ENCODE results near the gene PDE4D.
"Not testable (repeated sequence)": the region's sequence is repeated elsewhere in the genome, so short reads cannot be mapped to it uniquely, and the experiment has no call there.

DNA sequence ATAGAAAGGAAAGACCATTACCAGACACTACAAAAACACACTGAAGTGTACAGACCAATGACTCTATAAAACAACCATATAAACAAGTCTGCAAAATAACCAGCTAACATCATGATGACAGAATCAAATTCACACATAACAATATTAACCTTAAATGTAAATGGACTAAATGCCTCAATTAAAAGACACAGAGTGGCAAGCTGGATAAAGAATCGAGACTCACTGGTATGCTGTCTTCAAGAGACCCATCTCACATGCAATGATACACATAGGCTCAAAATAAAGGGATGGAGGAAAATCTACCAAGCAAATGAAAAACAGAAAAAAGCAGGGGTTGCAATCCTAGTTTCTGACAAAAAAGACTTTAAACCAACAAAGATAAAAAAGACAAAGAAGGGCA is 519.5 kb downstream of the PDE4D start:
- not testable (repeated sequence) for TF ChIP-seq SP1 (IDR thresholded peaks at IDR 0.05); FOXM1 (IDR thresholded peaks at IDR 0.05; ENCODE audit: borderline replicate concordance); LEF1 (IDR thresholded peaks at IDR 0.05; ENCODE audit: borderline replicate concordance); CTBP1 (IDR thresholded peaks at IDR 0.05; ENCODE audit: borderline replicate concordance); TARDBP (IDR thresholded peaks at IDR 0.05); FOXK2 (IDR thresholded peaks at IDR 0.05)

Data from HEK293T (cell line).